SW480 (cell line): ENCODE results near the gene LAPTM4A.
"Not testable (repeated sequence)": the region's sequence is repeated elsewhere in the genome, so short reads cannot be mapped to it uniquely, and the experiment has no call there.

Experiments
- DNase-seq: peaks from one replicate; pipeline ENCODE4 v3.0.0-alpha.2; 2016; ENCODE audit warnings: low spot score

Gene LAPTM4A

DNA sequence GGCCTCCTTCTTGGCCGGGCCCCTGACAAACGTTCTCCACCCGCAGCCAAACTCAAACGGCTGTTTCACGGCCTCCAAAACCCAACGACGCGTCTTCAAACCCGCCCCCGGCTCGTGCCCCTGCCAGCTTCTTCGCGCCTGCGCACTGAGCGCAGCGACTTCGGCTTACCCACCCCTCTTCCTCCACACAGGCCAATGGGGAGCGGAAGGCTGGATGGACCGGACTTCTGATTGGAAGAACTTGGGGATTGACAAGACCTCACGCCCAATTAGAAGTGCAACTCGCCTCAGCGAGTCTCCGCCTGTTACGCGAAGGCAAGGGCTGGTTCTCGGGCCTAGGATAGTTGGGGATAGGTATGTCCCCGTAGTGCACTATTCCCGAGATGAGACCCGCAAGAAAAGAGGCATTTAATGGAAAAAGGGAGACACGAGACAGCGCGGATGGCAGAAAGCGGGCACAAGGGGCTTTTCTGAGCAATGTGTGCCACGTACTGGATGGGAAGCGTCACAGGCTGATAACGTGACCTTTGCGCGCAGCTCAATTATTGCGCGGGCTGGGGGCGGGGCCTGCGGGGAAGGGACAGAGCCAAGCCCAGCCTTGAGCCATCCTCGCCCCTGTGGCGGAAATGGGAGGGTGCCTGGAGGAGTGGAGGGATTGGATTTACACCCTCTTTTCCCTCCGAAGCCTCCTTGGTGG is at the start of gene LAPTM4A:
Gene LAPTM4A, minus strand, starts transcription at position 97 of the 697 bp plus-strand sequence. CDS start 108 bp downstream, outside the sequence.
- peak; percentile 100 for DNase-seq

DNA sequence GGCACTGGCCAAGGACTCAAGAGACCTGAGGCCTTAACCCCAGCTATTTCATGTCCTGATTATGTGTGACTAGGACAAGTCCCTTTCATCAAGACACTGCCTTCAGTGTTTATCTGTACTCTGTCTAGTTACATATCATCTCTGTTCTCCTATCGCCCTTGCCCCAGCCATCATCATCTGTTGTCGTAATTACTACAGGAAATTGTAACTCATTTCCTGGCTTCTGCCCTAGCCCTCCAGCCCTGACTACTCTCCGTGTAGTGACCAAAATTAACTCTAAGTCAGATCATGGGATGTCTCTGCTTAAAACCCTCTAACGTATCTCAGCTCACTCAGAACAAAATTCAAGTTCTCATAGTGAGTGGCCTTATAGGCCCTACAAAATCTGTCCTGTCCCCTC is 49.3 kb upstream of the LAPTM4A start:
- no peak for DNase-seq

DNA sequence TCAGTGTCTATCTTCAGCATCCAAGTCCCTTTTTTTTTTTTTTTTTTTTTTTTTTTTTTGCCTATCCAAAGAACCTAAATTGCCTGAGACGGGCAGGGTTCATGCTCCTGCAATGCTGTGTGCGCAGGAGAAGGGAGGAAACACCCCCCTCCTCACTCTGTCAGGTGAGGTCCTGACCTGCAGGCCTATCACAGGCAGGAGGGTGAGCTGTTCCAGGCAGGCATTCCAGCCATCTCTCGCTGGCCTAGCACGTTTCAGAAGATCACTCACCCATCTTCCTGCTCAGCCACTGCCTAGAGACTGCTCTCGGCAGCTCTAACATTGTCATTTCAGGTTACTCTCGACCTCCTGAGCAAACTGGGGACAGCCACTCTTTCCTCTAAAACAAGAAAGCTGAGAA is 48.4 kb upstream of the LAPTM4A start:
- no peak for DNase-seq

- peak; percentile 88 for DNase-seq
These were observed 46.7 kb upstream of the LAPTM4A start for GRCh38 chr2:20097889-20098714.

GRCh38 chr2:20095469-20095868 is 44.0 kb upstream of the LAPTM4A start:
- no peak for DNase-seq

DNA sequence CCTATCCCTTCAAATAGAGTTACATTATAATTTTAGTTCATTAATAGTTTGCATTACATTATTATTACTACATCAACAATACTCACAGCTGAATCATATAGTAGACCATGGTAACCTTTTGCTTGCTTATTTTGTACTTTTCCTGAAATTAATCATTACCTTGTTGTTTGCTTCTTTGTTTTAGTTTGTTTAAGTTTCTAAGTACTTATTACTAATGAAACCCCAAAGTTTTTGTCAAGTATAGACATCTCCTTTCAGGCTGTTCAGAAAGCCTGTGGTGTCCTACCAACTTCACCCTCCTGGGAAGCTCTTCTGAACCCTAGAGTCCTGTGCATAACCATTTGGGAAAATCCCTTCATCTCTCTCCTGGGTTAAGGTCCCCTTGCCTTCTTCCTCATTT is 43.5 kb upstream of the LAPTM4A start:
- DNase-seq, result no peak

DNA sequence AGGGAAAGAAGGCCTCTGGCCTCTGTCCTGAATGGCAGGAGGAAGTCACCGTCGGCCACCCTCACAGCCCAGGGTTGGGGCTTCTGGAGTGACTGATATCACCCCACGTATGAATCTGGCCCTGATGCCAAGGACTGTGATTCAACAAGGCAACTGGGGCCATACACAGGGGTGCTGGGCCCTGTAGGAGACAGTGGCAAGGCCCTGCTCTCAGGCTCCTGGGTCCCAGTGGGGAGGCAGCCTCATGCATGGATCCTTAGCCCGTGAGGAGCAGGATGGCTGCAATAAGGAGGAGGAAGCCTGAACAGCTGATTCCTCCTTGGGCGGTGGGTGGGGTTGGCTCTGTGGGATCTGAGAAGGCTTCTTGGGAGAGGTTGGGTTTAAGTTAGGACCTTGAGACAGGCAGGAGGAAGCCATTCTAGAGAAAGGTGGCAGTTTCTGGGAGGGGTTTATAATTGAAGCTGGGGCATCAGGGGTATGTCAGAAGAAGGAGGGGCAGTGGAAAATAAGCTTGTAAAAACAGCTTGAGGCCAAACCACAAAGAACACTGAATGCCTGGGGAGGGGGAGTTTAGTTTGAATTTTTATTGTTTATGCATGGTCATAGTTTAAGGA is 42.8 kb upstream of the LAPTM4A start:
- no peak for DNase-seq

DNA sequence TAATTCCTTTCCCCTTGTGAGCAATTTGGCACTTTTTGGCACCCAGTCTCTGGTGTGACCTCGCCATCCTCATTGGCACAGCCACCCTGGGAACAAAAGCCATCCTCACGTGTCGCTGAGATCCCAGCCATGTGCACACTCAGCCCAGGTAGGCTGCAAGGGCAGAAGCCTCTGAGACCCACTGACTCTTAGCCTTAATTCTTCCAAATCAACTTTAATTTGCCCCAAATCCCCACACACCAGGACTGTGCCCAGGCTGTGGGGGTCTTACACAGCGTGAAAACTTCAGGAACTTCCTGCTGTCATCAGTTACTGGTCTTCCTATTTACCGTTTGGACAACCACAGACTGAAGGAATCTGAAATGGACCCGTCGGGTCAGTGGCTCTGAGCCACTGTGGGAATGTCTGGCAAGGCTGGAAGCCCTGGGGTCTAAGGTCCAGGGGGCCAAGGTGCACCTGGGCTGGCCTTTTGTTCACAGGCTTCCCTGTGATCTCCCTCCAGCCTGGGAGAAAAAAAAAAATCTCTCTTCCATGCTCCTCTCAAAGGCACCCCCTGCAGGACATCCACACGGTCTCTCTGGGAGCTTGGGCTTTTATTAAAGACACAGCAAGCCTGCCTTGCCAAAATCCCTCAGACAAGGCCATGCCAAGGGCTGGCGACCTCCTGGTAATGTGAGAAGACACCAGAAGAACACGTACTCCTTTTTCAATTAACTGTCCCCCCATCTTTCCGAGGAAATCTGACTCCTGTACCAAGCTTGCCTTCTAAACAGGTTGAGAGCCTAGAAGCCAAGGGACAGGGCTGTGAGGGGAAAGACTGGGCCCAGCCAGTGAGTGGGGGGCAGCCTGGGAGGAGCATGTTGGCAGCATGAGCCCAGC is 42.1 kb upstream of the LAPTM4A start:
- peak; percentile 77 for DNase-seq

DNA sequence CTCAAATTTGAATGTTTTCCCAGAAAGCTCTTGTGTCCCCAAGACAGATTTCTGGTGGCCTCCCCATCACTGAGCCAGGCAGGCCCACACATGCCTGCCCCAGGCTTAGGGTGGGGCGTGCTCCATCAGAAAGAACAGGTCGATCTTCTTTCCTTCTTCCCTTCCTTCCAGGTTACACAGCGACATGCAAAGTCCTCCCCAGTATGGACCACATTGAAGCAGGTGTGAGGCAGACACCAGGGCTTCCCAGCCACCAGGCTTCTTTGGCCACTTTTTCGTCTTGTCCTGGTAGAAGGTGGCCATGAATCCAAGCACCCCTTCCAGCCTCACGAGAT is 41.4 kb upstream of the LAPTM4A start:
- no peak for DNase-seq

DNA sequence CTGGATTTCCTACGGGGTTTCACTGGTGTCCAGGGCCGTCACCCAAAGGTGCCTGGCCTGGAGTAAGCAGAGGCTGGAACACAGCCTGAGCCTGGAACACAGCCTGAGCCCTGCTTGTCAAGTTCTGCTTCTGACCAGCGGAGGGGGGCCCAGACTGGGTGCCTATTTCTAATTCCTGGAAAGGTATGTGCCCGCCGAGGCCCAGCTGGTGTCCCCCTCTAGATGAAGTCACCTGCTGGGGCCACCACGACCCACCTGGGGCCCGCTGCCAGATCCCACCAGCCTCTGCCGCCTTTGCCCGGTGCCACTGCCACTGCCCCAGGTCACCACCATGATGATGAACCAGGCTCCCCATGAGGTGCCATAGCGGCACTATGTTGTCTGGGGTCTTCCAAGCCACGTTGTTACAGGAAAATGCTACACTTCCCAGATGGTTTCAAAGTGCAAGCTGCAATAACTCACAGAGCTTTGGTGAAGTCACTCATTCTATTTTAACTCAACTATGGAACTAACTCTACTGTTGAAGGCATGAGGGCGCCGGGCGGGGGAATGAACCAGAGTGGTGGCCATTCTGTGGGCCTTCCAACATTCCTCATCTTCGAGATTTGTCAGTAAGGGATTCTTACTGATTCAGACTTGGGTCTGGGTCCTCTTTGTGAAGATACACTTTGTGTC is 40.9 kb upstream of the LAPTM4A start:
- no peak for DNase-seq

GRCh38 chr2:20091305-20091991 is 40.0 kb upstream of the LAPTM4A start:
- DNase-seq, result no peak

DNA sequence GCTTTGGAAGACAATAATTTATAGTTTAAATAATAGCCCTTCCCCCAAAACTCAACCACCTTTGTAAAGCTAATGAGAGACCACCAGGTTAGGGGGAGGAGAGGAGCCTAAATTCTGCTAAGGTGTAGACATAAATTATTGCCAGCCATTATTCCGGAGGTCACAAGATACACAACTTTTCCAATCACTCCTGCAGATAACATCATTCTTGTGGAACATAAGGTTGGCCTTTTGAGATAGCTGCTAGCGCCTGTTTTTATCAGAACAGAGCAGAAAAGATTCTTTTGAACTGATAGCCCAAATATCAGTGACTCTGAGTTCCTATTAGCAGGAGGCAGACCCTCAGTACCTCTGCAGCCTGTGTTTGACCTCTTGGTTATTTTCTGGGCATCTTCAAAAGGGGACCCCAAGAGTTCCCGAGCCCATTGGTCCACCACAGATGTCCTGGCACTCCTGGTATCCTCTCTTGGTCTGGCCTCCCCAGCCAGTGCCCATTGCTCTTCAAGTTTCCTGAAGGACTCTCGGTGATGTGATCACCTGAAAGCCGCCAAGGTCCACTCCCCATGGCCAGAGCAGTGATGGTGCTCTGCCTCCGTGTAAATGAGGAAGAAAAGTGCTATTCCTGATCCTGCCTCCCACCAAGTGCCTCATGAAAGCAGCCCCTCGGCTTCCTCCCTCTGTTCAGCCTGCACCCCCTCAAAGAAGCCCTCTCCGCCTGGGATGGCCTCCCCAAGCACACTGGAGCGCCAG is 38.5 kb upstream of the LAPTM4A start:
- no peak for DNase-seq

DNA sequence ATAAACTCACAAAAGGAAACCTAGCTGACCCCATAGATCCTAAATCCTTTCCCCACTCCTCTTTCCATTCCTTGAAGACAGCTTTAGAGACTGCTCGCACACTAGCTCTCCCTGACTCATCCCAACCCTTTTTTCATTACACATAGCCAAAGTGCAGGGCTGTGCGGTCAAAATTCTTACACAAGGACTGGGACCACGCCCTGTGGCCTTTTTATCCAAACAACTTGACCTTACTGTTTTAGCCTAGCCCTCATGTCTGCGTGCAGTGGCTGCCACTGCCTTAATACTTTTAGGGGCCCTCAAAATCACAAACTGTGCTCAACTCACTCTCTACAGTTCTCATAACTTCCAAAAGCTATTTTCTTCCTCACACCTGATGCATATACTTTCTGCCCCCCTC is 34.5 kb upstream of the LAPTM4A start:
- peak; percentile 16 for DNase-seq

DNA sequence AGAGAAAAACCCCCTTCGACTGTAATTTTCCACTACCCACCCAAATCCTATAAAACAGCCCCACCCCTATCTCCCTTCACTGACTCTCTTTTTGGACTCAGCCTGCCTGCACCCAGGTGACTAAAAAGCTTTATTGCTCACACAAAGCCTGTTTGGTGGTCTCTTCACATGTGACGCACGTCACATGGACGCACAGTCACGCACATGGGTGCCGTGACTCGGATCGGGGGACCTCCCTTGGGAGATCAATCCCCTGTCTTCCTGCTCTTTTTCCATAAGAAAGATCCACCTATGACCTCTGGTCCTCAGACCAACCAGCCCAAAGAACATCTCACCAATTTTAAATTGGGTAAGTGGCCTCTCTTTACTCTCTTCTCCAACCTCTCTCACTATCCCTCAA is 31.4 kb upstream of the LAPTM4A start:
- not testable (repeated sequence) for DNase-seq

- DNase-seq, result no peak
These were observed 30.4 kb upstream of the LAPTM4A start for GRCh38 chr2:20081841-20082240.

DNA sequence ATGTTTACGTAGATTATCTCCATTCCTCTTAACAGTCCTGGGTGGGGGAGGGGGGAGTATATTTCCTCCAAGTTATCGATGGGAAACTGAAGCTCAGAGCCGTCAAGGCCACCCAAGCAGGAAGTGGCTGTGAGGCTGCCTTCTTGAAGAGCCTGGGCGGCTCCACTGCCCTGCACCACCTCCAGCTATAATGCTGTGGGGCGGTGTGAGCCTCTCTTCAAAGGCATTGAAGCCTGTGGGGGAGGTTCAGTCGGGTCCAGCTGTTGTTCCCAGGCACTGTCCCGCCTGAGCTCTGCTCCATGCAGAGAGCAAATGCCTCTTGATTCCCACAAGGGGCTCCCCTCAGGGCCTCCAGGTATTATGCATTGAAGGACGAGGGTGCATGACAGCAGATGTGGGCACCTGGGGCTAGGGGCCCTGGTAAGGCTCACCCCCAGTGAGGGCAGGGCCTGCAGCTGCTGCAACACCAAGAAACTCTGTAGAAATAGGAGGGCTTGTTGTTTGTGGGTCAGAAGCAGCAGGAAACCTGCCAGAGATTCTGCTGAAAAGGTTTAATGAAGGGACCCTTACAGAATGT is 29.5 kb upstream of the LAPTM4A start:
- DNase-seq, result no peak

- DNase-seq, result no peak
These were observed 29.0 kb upstream of the LAPTM4A start for GRCh38 chr2:20080428-20080827.

GRCh38 chr2:20079546-20080115 is 28.2 kb upstream of the LAPTM4A start:
- DNase-seq, result no peak

DNA sequence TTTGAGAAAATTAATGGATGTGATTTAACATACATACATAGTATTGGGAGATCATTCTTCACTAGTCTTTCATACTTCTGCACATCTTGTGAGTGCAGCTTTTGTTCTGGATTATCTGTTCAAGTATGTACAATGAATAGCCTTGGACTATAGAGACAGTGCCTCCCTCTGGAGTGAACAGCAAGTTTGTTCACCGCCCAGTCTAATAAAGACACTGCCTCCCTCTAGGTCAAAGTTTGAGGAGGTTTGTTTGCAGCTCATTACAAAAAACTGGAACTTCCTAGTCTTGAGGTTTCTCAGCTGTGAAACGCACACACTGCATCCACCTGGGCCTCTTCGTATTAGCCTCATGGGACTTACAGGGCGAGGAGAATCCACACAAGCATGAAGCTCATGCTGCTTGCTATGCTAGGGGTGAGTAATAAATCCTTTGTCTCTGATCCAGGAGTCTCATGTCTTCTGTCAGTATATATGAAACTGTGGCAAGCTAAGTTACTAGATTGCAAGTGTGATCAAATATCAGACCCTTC is 26.0 kb upstream of the LAPTM4A start:
- DNase-seq, result no peak
